ENCODE results near the gene CYLD.

The CYLD gene

GRCh38 chr16:50781043-50781442 lies 39.2 kb downstream of the CYLD start:
- peak; percentile 33 for DNase-seq (ENCODE audit: low read depth, low spot score)
- H3K36me3 ChIP-seq (ENCODE audit: control insufficient read depth, insufficient read depth, low read length) = no peaks in the 10 kb centered on the region
- H3K27me3 ChIP-seq (ENCODE audit: control insufficient read depth, insufficient read depth, low read length) = no peaks in the 10 kb centered on the region
- no peaks in the 10 kb centered on the region for H3K9me3 ChIP-seq (ENCODE audit: control insufficient read depth, insufficient read depth, low read length)
- no peaks in the 10 kb centered on the region for H3K4me1 ChIP-seq (ENCODE audit: control insufficient read depth, insufficient read depth, low read length)
- no peak overlapping the region for H3K27ac ChIP-seq (ENCODE audit: low read length)
- H3K4me3 ChIP-seq (ENCODE audit: low read length) = no peak overlapping the region
- WGBS (ENCODE audit: insufficient coverage, insufficient read length) = no CpG with 5 or more reads among the region's 7 CpGs

GRCh38 chr16:50781518-50781917 lies 39.6 kb downstream of the CYLD start:
- H3K4me3 ChIP-seq (ENCODE audit: low read length) = no peak overlapping the region
- DNase-seq (ENCODE audit: low read depth, low spot score) = no peak
- no peaks in the 10 kb centered on the region for H3K4me1 ChIP-seq (ENCODE audit: control insufficient read depth, insufficient read depth, low read length)
- no peaks in the 10 kb centered on the region for H3K9me3 ChIP-seq (ENCODE audit: control insufficient read depth, insufficient read depth, low read length)
- no peaks in the 10 kb centered on the region for H3K36me3 ChIP-seq (ENCODE audit: control insufficient read depth, insufficient read depth, low read length)
- no peak overlapping the region for H3K27ac ChIP-seq (ENCODE audit: low read length)
- H3K27me3 ChIP-seq (ENCODE audit: control insufficient read depth, insufficient read depth, low read length) = no peaks in the 10 kb centered on the region
- 100% methylated on average over 2 of the region's 3 CpGs for WGBS (ENCODE audit: insufficient coverage, insufficient read length)

GRCh38 chr16:50789757-50790156 lies 47.9 kb downstream of the CYLD start:
- DNase-seq (ENCODE audit: low read depth, low spot score) = no peak
- Histone ChIP-seq H3K9me3 (ENCODE audit: control insufficient read depth, insufficient read depth, low read length) (no peaks in the 10 kb centered on the region), H3K36me3 (ENCODE audit: control insufficient read depth, insufficient read depth, low read length) (no peaks in the 10 kb centered on the region), H3K4me3 (ENCODE audit: low read length) (no peak overlapping the region), H3K27me3 (ENCODE audit: control insufficient read depth, insufficient read depth, low read length) (no peaks in the 10 kb centered on the region), H3K27ac (ENCODE audit: low read length) (no peak overlapping the region), H3K4me1 (ENCODE audit: control insufficient read depth, insufficient read depth, low read length) (no peaks in the 10 kb centered on the region)

GRCh38 chr16:50791522-50791921 lies 49.6 kb downstream of the CYLD start:
- whole genome bisulfite sequencing (ENCODE audit: insufficient coverage, insufficient read length) = no CpG with 5 or more reads among the region's 2 CpGs
- Histone ChIP-seq H3K4me3 (ENCODE audit: low read length) (no peak overlapping the region), H3K9me3 (ENCODE audit: control insufficient read depth, insufficient read depth, low read length) (no peaks in the 10 kb centered on the region), H3K36me3 (ENCODE audit: control insufficient read depth, insufficient read depth, low read length) (no peaks in the 10 kb centered on the region), H3K27ac (ENCODE audit: low read length) (no peak overlapping the region), H3K4me1 (ENCODE audit: control insufficient read depth, insufficient read depth, low read length) (no peaks in the 10 kb centered on the region), H3K27me3 (ENCODE audit: control insufficient read depth, insufficient read depth, low read length) (no peaks in the 10 kb centered on the region)
- DNase-seq (ENCODE audit: low read depth, low spot score) = no peak

GRCh38 chr16:50796829-50797228 lies 54.9 kb downstream of the CYLD start:
- no peak for DNase-seq (ENCODE audit: low read depth, low spot score)
- no peaks in the 10 kb centered on the region for H3K27me3 ChIP-seq (ENCODE audit: control insufficient read depth, insufficient read depth, low read length)
- no peaks in the 10 kb centered on the region for H3K4me1 ChIP-seq (ENCODE audit: control insufficient read depth, insufficient read depth, low read length)
- no peaks in the 10 kb centered on the region for H3K36me3 ChIP-seq (ENCODE audit: control insufficient read depth, insufficient read depth, low read length)
- no peaks in the 10 kb centered on the region for H3K9me3 ChIP-seq (ENCODE audit: control insufficient read depth, insufficient read depth, low read length)
- no peak overlapping the region for H3K4me3 ChIP-seq (ENCODE audit: low read length)
- WGBS (ENCODE audit: insufficient coverage, insufficient read length) = no CpG with 5 or more reads among the region's 1 CpG
- no peak overlapping the region for H3K27ac ChIP-seq (ENCODE audit: low read length)

- DNase-seq (ENCODE audit: low read depth, low spot score) = no peak
- H3K9me3 ChIP-seq (ENCODE audit: control insufficient read depth, insufficient read depth, low read length) = no peaks in the 10 kb centered on the region
- no CpG with 5 or more reads among the region's 2 CpGs for WGBS (ENCODE audit: insufficient coverage, insufficient read length)
- no peak overlapping the region for H3K27ac ChIP-seq (ENCODE audit: low read length)
- no peaks in the 10 kb centered on the region for H3K4me1 ChIP-seq (ENCODE audit: control insufficient read depth, insufficient read depth, low read length)
- H3K36me3 ChIP-seq (ENCODE audit: control insufficient read depth, insufficient read depth, low read length) = no peaks in the 10 kb centered on the region
- no peaks in the 10 kb centered on the region for H3K27me3 ChIP-seq (ENCODE audit: control insufficient read depth, insufficient read depth, low read length)
- no peak overlapping the region for H3K4me3 ChIP-seq (ENCODE audit: low read length)
Observed at GRCh38 chr16:50797456-50797855, 55.6 kb downstream of the CYLD start.

GRCh38 chr16:50800074-50800473 lies 58.2 kb downstream of the CYLD start:
- H3K27me3 ChIP-seq (ENCODE audit: control insufficient read depth, insufficient read depth, low read length) = no peaks in the 10 kb centered on the region
- H3K4me3 ChIP-seq (ENCODE audit: low read length) = no peak overlapping the region
- no peak for DNase-seq (ENCODE audit: low read depth, low spot score)
- H3K9me3 ChIP-seq (ENCODE audit: control insufficient read depth, insufficient read depth, low read length) = no peaks in the 10 kb centered on the region
- no CpG with 5 or more reads among the region's 4 CpGs for WGBS (ENCODE audit: insufficient coverage, insufficient read length)
- no peaks in the 10 kb centered on the region for H3K4me1 ChIP-seq (ENCODE audit: control insufficient read depth, insufficient read depth, low read length)
- no peaks in the 10 kb centered on the region for H3K36me3 ChIP-seq (ENCODE audit: control insufficient read depth, insufficient read depth, low read length)
- no peak overlapping the region for H3K27ac ChIP-seq (ENCODE audit: low read length)

GRCh38 chr16:50801036-50801435 lies 59.1 kb downstream of the CYLD start:
- Histone ChIP-seq H3K4me1 (ENCODE audit: control insufficient read depth, insufficient read depth, low read length) (no peaks in the 10 kb centered on the region), H3K36me3 (ENCODE audit: control insufficient read depth, insufficient read depth, low read length) (no peaks in the 10 kb centered on the region), H3K9me3 (ENCODE audit: control insufficient read depth, insufficient read depth, low read length) (no peaks in the 10 kb centered on the region), H3K4me3 (ENCODE audit: low read length) (no peak overlapping the region), H3K27me3 (ENCODE audit: control insufficient read depth, insufficient read depth, low read length) (no peaks in the 10 kb centered on the region), H3K27ac (ENCODE audit: low read length) (no peak overlapping the region)
- no peak for DNase-seq (ENCODE audit: low read depth, low spot score)
- no CpG with 5 or more reads among the region's 2 CpGs for WGBS (ENCODE audit: insufficient coverage, insufficient read length)

GRCh38 chr16:50802000-50802399 lies 60.1 kb downstream of the CYLD start:
- Histone ChIP-seq H3K27ac (ENCODE audit: low read length) (no peak overlapping the region), H3K4me3 (ENCODE audit: low read length) (no peak overlapping the region), H3K36me3 (ENCODE audit: control insufficient read depth, insufficient read depth, low read length) (no peaks in the 10 kb centered on the region), H3K9me3 (ENCODE audit: control insufficient read depth, insufficient read depth, low read length) (no peaks in the 10 kb centered on the region), H3K4me1 (ENCODE audit: control insufficient read depth, insufficient read depth, low read length) (no peaks in the 10 kb centered on the region), H3K27me3 (ENCODE audit: control insufficient read depth, insufficient read depth, low read length) (no peaks in the 10 kb centered on the region)
- no CpG with 5 or more reads among the region's 6 CpGs for WGBS (ENCODE audit: insufficient coverage, insufficient read length)
- no peak for DNase-seq (ENCODE audit: low read depth, low spot score)

GRCh38 chr16:50802961-50803360 lies 61.1 kb downstream of the CYLD start:
- Histone ChIP-seq H3K36me3 (ENCODE audit: control insufficient read depth, insufficient read depth, low read length) (no peaks in the 10 kb centered on the region), H3K4me3 (ENCODE audit: low read length) (no peak overlapping the region), H3K9me3 (ENCODE audit: control insufficient read depth, insufficient read depth, low read length) (no peaks in the 10 kb centered on the region), H3K27ac (ENCODE audit: low read length) (no peak overlapping the region), H3K4me1 (ENCODE audit: control insufficient read depth, insufficient read depth, low read length) (no peaks in the 10 kb centered on the region), H3K27me3 (ENCODE audit: control insufficient read depth, insufficient read depth, low read length) (no peaks in the 10 kb centered on the region)
- no peak for DNase-seq (ENCODE audit: low read depth, low spot score)
- no CpG with 5 or more reads among the region's 8 CpGs for WGBS (ENCODE audit: insufficient coverage, insufficient read length)

GRCh38 chr16:50804290-50804907 lies 62.5 kb downstream of the CYLD start:
- Histone ChIP-seq H3K4me1 (ENCODE audit: control insufficient read depth, insufficient read depth, low read length) (no peaks in the 10 kb centered on the region), H3K4me3 (ENCODE audit: low read length) (no peak overlapping the region), H3K27ac (ENCODE audit: low read length) (no peak overlapping the region), H3K36me3 (ENCODE audit: control insufficient read depth, insufficient read depth, low read length) (no peaks in the 10 kb centered on the region), H3K27me3 (ENCODE audit: control insufficient read depth, insufficient read depth, low read length) (no peaks in the 10 kb centered on the region), H3K9me3 (ENCODE audit: control insufficient read depth, insufficient read depth, low read length) (no peaks in the 10 kb centered on the region)
- no CpG with 5 or more reads among the region's 10 CpGs for WGBS (ENCODE audit: insufficient coverage, insufficient read length)
- DNase-seq (ENCODE audit: low read depth, low spot score) = no peak
